Measurements from ENCODE around the gene MED15.
A peak's percentile ranks its signal among the peaks of the same experiment; 100 is the strongest.

Gene MED15

GRCh38 chr22:20554824-20555223, 47.4 kb downstream of the MED15 start:
- DNase-seq: no peak

- no peak for DNase-seq
Measured at GRCh38 chr22:20558534-20558933, 51.1 kb downstream of the MED15 start.

- no peak for DNase-seq
Measured at GRCh38 chr22:20559174-20559760, 51.9 kb downstream of the MED15 start.

GRCh38 chr22:20560716-20561115, 53.3 kb downstream of the MED15 start:
- DNase-seq: no peak

- no peak for DNase-seq
Measured at GRCh38 chr22:20561882-20562281, 54.5 kb downstream of the MED15 start.

- no peak for DNase-seq
Measured at GRCh38 chr22:20562607-20563465, 55.4 kb downstream of the MED15 start.

GRCh38 chr22:20563466-20563906, 56.1 kb downstream of the MED15 start:
- DNase-seq: no peak

- no peak for DNase-seq
Measured at GRCh38 chr22:20563941-20564371, 56.5 kb downstream of the MED15 start.

- peak; percentile 38 for DNase-seq
Measured at GRCh38 chr22:20565079-20565734, 57.8 kb downstream of the MED15 start.

GRCh38 chr22:20565761-20566160, 58.4 kb downstream of the MED15 start:
- DNase-seq: no peak

GRCh38 chr22:20566420-20567260, 59.2 kb downstream of the MED15 start:
- peak; percentile 90 for DNase-seq

GRCh38 chr22:20567371-20567847, 60.0 kb downstream of the MED15 start:
- DNase-seq: peak; percentile 35

- no peak for DNase-seq
Measured at GRCh38 chr22:20567993-20568417, 60.6 kb downstream of the MED15 start.

- DNase-seq: no peak
Measured at GRCh38 chr22:20568502-20569058, 61.2 kb downstream of the MED15 start.

GRCh38 chr22:20569059-20570058, 61.9 kb downstream of the MED15 start:
- peak; percentile 90 for DNase-seq

- DNase-seq: peak; percentile 31
Measured at GRCh38 chr22:20571078-20571503, 63.7 kb downstream of the MED15 start.

- DNase-seq: peak; percentile 77
Measured at GRCh38 chr22:20571531-20572007, 64.2 kb downstream of the MED15 start.

- DNase-seq: no peak
Measured at GRCh38 chr22:20572132-20572802, 64.9 kb downstream of the MED15 start.

- no peak for DNase-seq
Measured at GRCh38 chr22:20573176-20573832, 65.9 kb downstream of the MED15 start.

All from CD4-positive, alpha-beta T cell treated with Interleukin-6 for 4 hours (primary cell).